ENCODE data around the gene CLDN7.
"Not testable (repeated sequence)": the region's sequence is repeated elsewhere in the genome, so short reads cannot be mapped to it uniquely, and the experiment has no call there.

The CLDN7 gene

GRCh38 chr17:7253082-7253481 lies 9.2 kb downstream of the CLDN7 start:
- no peak for DNase-seq (ENCODE audit: low read depth)

- DNase-seq (ENCODE audit: low read depth), result peak; percentile 95
These were observed 9.9 kb downstream of the CLDN7 start, which contains the start of gene ELP5 for GRCh38 chr17:7252176-7253043. ELP5 (plus strand) TSS chr17:7252215; CDS start chr17:7252551, 336 bp downstream.

GRCh38 chr17:7251661-7252175 lies 10.6 kb downstream of the CLDN7 start, which contains the start of gene CTDNEP1:
CTDNEP1 (minus strand) TSS chr17:7251734; CDS start chr17:7251296, 438 bp downstream.
- peak; percentile 100 for DNase-seq (ENCODE audit: low read depth)

GRCh38 chr17:7250695-7251627 lies 11.3 kb downstream of the CLDN7 start:
- no peak for DNase-seq (ENCODE audit: low read depth)

DNA sequence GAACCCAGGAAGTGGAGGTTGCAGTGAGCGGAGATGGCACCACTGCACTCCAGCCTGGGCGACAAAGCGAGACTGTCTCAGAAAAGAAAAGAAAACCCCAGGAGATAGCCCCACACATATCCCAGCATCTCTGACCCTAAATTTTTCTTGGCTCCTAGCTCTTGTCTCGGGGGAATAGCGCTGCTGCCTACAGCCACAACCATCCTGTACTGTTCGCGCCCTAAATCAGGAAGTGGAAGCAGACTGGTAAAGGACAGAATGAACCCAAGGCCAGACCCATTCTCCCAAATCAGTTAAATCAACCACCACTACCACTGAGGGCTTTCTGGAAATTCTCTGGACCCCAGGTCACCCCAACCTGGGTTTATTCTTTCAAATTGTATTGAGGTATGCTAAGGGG lies 12.4 kb downstream of the CLDN7 start:
- no peak for DNase-seq (ENCODE audit: low read depth)

DNA sequence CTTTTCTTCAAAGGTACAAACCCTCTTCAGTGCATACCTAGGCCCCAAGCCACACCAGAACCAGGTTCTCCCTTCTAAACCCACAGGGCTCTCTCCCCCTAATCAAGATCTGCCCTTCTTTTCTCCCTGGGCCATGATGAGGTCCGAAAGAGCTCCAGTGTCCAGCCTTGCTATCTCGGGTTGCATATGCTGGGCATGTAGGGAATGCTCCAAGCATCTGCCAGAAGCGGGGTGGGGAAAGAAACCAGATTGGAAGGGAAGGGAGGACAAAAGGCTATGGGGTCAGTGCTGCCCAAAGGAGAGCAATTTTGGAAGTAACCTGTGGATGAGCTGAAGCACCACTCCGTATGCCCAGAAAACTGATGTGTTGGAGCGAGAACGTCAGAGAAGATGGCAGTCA lies 13.1 kb downstream of the CLDN7 start:
- no peak for DNase-seq (ENCODE audit: low read depth)

DNA sequence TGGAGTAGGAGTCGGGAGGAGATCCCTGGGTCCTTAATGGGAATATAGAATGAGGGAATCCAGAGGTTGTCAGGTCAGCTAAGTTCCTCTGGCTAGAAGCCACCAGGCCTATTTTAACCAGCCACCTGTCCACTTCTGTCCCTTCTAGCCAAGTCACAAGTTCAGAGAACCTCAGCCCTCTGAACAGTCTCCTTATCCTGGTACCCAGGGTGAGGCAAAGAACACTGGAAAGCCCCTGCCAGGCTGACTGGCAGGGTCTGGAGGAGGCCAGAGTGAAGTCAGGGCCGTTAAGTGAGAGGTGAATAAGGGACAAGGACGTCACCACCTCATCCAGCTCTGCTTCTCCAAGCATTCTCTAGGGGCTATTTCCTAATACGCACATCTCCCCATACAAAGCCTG lies 13.5 kb downstream of the CLDN7 start:
- no peak for DNase-seq (ENCODE audit: low read depth)

DNA sequence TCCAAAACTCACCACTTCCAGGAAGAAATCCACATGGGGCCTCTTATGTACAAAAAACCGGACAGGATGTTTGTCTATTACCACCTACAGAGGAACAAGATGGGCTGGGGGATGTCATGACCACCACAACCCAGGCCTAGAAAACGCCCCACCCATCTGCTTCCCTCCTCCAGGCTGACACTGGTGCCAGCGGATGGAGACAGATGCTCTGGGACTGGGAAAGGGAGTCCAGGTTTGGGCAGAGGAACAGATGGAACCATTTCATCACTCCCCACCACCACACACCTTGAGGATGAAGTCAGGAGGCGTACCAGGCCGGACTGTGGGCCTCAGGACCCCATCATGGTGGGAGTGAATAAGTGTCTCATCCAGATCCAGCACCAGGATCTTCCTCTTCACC lies 15.5 kb downstream of the CLDN7 start:
- DNase-seq (ENCODE audit: low read depth), result no peak

DNA sequence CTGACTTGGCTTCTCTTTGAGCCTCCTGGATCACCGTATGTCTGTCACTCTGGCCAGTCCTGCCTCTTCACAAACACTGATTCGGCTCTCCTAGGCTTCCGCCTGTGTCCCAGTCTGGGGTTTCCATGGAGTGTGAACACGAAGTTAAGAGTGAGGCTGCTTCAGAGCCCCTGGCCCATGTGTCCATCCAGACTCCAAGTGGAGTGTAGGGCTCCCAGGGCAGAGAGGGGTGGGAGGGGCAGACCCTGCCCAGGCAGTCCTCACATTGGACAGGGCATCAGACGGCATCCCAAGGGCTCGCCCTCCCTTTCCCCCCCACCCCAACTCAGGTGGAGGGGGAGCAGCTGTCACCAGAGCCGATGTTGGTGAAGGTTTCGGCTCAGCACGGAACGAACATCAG lies 18.4 kb downstream of the CLDN7 start:
- DNase-seq (ENCODE audit: low read depth), result not testable (repeated sequence)

- no peak for DNase-seq (ENCODE audit: low read depth)
These were observed 18.9 kb downstream of the CLDN7 start for GRCh38 chr17:7243453-7243729.

DNA sequence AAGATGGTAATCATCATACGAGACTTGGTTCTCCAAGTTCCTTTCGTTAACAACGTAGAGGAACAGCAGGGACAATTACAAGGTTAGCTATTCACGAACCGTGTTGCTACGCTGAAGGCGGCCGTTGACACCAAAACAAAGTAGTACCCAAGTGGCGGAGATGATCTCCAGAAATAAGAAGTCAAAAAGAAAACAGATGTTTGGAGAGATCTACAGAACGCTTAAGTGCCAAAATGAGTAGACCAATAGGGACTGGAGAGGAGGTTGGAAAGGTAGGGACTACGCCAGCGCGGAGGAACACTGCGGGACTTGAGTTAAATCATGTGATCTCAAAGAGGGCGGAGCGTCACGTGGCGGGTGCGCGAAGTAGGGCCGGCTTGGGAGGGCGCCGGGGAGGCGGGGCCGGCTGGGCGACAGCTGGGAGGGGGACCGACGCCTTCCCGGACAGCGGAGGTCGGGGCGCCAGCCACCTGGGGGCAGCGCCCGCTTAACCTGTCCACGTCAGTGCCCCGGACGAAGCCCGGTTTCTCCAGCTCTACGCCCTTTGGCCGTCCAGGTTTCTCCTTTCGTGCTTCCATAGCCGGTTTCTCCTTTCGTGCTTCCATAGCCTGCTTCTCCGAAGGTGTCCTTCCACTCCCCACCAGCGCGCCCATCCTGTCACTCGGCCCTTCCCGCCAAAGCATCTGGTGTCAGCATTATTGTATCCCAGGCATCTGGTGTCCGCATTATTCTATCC lies 19.4 kb downstream of the CLDN7 start:
- peak; percentile 96 for DNase-seq (ENCODE audit: low read depth)

- DNase-seq (ENCODE audit: low read depth), result peak; percentile 89
These were observed 20.2 kb downstream of the CLDN7 start, which contains the start of gene GABARAP for GRCh38 chr17:7241783-7242716. GABARAP (minus strand) TSS chr17:7242449; CDS start chr17:7242330, 119 bp downstream.

- no peak for DNase-seq (ENCODE audit: low read depth)
These were observed 21.1 kb downstream of the CLDN7 start for GRCh38 chr17:7241090-7241733.

DNA sequence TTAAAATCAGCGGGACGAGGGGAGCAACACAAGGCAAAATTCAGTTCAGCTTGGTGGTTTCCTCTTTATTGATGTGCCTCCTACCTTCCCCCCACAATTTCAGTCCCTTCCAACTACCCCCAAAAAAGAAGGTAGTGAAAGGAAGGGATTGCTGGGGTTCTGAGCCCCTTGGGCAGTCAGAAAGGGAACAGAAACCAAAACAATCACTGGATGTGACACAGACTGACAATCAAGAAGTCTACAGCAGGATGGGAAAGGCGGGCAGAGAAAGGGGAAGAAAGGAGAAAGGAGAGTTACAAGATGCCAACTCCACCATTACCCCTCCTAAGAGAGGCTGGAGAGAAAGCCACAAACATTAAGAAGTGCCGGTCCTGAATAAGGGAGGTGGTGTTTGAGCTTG lies 21.9 kb downstream of the CLDN7 start:
- no peak for DNase-seq (ENCODE audit: low read depth)

- peak; percentile 99 for DNase-seq (ENCODE audit: low read depth)
These were observed 22.9 kb downstream of the CLDN7 start, which contains the start of gene PHF23 for GRCh38 chr17:7239091-7240027. PHF23 (minus strand) TSS chr17:7239457; CDS start chr17:7239279, 178 bp downstream.

DNA sequence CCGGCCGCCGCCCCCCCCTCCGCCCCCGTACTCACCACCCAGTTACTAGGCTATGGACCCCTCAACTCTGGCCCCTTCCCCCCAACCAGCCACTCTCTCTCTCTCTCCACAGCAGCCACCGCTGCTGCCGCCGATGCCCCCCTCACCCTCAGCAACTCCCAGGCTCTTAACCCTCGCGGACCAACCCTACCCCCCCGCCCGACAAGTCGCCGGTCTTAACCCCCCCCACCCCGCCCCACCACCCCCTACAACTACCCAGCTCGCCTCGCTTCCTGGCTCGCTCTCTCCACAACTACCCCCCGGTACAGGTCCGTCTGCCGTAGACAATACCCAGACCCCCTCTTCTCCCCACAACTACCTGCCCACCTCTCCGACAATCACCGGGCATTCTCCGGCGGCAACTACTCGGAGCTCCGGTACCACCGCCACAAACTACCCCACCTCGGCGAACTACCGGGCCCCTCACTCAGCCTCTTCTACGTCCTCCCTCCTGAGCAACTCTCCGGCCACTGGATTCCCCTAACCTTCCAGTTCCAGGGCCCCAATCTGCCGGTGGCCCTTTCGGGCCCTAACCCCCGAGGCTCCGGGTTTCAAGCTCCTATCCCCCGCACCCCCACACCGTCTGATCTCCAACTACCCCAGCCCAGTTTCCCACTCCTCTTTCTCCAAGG lies 23.7 kb downstream of the CLDN7 start:
- DNase-seq (ENCODE audit: low read depth), result peak; percentile 55

DNA sequence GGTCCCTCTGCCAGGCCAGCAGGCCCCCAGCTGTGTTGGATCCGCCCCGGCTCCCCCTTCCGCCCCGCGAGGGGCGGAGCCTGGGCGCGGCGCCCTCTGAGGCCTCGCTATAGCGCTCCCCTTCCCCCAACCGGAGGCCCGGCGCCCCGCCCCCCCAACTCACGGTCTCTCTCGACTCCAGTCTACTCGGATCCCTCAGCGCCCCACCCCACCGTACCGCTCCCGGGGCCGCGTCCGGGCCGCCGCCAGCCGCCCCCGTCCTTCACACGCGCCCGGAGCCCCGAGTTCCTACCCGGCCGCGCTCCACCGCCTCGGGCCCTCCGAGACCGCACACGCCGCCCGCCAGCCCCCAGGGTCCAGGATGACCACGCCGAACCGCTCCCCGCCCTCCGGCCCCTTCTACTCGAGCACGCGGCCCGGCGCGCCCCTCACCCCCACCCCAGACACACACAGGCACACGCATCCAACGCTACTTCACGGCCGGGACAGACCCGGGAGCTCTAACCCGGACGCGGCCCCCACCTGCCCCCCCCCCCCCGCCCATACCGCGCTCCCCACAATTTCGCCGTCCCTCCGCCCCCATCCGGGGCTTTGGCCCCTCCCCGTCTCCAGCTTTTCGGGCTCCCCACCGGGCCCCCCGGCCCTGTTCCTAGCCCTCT lies 24.4 kb downstream of the CLDN7 start:
- peak; percentile 66 for DNase-seq (ENCODE audit: low read depth)

DNA sequence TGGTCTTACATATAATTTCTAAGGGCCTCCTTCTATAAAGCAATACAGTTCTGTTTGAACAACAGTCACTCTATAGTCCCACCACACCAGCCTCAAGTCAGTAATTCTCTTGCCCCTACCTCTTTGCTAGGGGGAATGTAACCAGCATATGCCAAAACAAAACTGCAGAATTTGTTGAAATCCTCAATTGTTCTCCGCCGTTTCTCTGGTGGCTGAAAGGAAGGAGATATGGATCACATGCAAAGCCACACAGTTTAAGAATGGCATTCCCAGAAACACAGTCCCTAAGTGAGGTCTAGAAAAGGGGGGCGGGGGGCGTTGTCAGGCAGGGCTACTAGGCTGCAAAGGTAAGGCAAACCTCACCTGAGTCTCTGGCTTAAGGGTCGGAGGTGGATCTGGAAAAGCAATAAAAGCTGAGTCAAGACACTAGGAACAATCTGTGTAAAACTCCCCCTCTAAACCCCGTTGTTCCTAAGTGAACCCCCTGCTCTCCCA lies 25.0 kb downstream of the CLDN7 start:
- DNase-seq (ENCODE audit: low read depth), result no peak
